ENCODE measurements around the gene ARHGEF7.
"Not testable (repeated sequence)": the region's sequence is repeated elsewhere in the genome, so short reads cannot be mapped to it uniquely, and the experiment has no call there.

Gene ARHGEF7

DNA sequence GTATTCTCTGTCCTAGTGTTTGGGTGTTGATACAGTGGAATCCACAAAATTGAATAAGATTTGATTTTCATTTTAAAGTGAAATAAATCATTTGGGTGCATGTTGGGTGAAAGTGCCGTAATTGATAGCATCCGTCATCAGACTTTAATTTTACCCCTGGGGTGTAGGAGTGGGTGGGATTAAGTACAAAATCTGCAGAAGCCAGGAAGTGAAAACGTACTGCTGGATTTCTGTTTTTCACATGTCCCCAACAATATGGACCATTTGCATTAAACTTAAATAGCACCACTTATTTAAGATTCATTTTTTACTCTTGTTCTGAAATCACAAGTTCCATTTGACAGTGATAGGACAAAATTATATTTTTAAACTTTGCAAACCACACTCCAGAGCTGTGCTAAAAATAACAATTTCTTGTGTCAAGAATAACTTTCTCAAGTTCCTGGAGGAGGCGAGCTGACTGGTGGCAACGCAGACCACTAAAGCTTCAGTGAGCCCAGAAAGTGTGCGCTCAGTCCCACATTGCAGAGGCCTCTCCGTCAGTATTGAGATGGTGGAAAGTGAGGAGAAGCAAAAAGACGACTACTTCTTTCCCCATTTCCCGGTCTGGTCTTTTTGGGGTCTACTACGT is 71.3 kb downstream of the ARHGEF7 start:
- TF ChIP-seq JUND (IDR thresholded peaks at IDR 0.05; ENCODE audit: low read depth), result no peak
- in situ Hi-C loops (cut with HindIII; ENCODE audit: low pct_unique_long_range_greater_than_20kb, low sequenced_read_pairs), result no loop called here
- no peak for DNase-seq (ENCODE audit: low read depth in 1 of 2, low spot score in 1 of 2)

DNA sequence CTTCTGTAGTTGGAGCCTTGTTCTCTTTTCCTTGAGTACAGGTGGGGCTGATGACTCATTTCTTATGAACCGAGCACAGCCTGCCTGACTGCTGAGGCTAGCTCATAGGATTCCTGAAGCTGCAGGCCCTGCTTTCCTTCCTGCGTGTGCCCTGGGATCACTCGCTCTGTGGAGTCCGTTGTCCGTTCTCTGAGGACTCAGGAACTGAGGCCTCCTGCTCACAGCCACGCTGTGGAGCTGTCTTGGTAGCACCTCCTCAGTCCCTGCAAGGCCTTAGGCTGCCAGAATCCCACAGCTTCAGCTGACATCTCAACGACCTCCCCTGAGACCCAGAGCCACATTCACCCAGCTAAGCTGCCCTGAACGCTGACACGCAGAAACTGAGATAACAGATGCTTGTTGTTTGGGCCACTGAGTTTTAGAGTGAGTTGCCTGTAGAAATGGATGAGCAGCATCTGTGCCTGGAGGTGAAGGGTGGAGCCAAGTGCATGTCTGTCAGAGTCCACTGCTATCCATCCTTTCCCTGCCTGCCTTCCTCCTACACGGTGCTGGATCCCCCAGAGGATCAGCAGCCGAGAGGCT is 72.9 kb downstream of the ARHGEF7 start:
- no peak for DNase-seq (ENCODE audit: low read depth in 1 of 2, low spot score in 1 of 2)
- TF ChIP-seq JUND (IDR thresholded peaks at IDR 0.05; ENCODE audit: low read depth), result no peak
- in situ Hi-C loops (cut with HindIII; ENCODE audit: low pct_unique_long_range_greater_than_20kb, low sequenced_read_pairs), result no loop called here

DNA sequence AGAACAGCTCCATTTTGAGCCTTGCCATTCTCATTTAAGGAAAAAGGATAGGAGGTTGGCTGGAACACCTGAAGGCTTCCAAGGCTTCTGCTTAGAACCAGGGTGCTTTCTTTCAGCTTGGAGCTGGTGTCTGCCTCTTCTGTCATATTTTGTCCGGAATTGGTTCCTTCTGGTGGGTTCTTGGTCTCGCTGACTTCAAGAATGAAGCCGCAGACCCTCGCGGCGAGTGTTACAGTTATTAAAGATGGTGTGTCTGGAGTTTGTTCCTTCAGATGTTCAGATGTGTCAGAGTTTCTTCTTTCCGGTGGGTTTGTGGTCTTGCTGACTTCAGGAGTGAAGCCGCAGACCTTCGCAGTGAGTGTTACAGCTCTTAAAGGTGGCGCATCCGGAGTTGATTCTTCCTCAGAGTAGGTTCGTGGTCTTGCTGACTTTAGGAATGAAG is 74.0 kb downstream of the ARHGEF7 start:
- in situ Hi-C loops (cut with HindIII; ENCODE audit: low pct_unique_long_range_greater_than_20kb, low sequenced_read_pairs), result not testable (repeated sequence)

DNA sequence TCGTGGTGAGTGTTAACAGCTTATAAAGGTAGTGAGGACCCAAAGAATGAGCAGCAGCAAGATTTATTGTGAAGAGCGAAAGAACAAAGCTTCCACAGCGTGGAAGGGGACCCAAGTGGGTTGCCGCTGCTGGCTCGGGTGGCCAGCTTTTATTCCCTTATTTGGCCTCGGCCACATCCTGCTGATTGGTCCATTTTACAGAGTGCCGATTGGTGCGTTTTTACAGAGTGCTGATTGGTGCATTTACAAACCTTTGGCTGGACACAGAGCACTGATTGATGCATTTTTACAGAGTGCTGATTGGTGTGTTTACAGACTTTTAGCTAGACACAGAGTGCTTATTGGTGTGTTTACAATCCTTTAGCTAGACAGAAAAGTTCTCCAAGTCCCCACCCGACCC is 74.4 kb downstream of the ARHGEF7 start:
- in situ Hi-C loops (cut with HindIII; ENCODE audit: low pct_unique_long_range_greater_than_20kb, low sequenced_read_pairs); DNase-seq (ENCODE audit: low read depth in 1 of 2, low spot score in 1 of 2): not testable (repeated sequence)

More for the DNA sequence above, 74.0 kb downstream of the ARHGEF7 start:
- not testable (repeated sequence) for DNase-seq (ENCODE audit: low read depth in 1 of 2, low spot score in 1 of 2)

DNA sequence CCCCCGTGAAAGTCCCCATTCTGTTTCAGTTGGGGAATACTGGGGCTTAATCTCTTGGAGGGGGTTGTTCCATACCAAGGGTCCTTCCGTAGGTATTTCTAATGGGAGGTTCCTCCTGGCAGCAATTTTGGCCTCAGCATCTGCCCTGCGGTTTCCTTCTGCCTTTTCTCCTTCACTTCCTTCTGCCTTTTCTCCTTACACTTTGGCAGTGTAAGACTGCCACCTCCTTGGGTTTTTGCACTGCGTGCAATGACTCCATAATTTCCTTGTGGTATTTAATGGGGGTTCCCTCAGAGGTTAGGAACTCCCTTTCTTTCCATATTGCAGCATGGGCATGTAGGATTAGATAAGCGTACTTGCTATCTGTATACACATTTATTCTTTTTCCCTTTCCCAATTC is 78.1 kb downstream of the ARHGEF7 start:
- in situ Hi-C loops (cut with HindIII; ENCODE audit: low pct_unique_long_range_greater_than_20kb, low sequenced_read_pairs); DNase-seq (ENCODE audit: low read depth in 1 of 2, low spot score in 1 of 2): not testable (repeated sequence)

DNA sequence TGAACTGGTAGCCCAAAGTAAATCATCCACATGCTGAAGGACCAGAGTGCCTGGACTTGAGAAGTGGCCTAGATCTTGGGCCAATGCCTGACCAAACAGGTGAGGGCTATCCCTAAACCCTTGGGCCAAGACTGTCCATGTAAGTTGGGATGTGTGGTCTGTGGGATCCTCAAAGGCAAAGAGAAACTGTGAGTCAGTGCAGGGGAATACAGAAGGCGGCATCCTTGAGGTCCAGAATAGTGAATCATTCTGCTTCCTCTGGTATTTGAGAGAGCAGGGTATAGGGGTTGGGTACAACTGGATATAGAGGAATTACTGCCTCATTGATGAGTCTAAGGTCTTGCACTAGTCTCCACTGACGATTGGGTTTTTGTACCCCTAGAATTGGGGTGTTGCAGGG is 79.5 kb downstream of the ARHGEF7 start:
- DNase-seq (ENCODE audit: low read depth in 1 of 2, low spot score in 1 of 2); in situ Hi-C loops (cut with HindIII; ENCODE audit: low pct_unique_long_range_greater_than_20kb, low sequenced_read_pairs): not testable (repeated sequence)

DNA sequence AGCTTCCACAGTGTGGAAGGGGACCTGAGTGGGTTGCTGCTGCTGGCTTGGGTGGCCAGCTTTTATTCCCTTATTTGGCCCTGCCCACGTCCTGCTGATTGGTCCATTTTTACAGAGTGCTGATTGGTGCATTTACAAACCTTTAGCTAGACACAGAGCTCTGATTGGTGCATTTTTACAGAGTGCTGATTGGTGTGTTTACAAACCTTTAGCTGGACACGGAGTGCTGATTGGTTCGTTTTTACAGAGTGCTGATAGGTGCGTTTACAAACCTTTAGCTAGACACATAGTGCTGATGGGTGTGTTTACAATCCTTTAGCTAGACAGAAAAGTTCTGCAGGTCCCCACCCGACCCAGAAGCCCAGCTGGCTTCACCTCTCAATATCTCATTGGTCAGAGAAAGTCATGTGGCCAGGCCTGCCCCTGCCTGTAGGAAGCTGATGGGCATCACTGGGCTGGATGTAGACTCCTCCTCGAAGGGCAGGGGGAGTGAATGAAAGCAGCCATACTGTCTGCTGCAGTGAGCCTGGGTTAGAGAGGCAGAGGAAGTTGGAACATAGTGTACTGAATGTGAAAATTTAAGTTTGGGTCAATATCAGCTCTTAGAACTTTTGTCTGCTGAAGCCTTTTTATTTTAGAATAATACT is 83.7 kb downstream of the ARHGEF7 start:
- in situ Hi-C loops (cut with HindIII; ENCODE audit: low pct_unique_long_range_greater_than_20kb, low sequenced_read_pairs); DNase-seq (ENCODE audit: low read depth in 1 of 2, low spot score in 1 of 2): not testable (repeated sequence)

DNA sequence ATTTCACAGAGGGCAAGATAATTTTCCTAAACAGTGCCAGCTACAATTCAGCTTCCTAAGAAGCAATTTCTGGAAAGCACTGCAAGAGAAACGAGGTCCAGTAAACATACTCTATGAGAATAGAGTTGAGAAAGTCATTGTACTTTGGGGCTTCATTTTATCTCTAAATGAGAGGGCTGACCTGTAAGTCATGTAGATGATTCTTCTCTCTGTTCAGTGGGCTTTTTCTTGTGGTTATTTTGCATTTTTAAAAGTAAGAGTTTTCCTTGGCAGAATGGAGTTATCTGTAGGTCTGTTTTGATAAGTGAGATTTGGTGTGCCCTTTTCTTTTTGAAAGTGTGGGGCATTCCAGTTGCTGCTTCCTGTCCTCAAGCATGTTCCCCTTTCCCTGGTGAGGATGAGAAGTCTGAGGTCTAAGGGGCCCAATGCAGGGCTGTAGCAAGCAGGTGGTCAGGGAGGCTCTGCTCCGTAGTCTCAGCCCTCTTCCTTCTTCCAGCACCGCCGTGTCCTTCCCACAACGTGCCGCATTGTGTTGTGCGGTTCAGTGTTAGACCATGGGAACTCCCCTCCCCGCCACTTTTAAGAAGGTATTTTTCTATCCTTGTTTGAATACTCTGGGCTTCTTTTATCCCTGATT is 86.3 kb downstream of the ARHGEF7 start:
- DNase-seq (ENCODE audit: low read depth in 1 of 2, low spot score in 1 of 2), result no peak
- in situ Hi-C loops (cut with HindIII; ENCODE audit: low pct_unique_long_range_greater_than_20kb, low sequenced_read_pairs), result no loop called here
- no peak for TF ChIP-seq JUND (IDR thresholded peaks at IDR 0.05; ENCODE audit: low read depth)

DNA sequence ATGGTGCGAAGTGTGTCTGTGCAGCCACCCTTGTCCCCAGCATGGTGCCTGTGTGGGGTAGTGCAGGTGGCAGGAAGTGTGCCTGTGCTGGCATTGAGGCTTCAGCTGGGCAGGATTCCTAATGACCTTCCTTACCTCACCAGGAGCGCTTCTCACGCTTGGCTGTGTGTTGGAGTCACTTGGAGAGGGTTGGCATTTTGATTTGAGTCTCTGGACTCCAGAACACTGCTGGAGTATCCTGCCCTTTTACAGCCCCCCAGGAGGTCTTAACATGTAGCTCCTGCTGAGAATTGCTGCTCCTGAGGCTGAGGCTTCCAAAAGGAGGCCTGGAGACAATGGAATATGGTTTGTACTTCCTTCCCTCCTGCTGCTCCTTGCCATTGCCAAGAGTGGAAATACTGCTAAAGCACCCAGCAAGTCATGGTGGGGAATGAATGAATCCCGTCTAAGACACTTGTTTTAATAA is 87.1 kb downstream of the ARHGEF7 start:
- TF ChIP-seq JUND (IDR thresholded peaks at IDR 0.05; ENCODE audit: low read depth), result no peak
- DNase-seq (ENCODE audit: low read depth in 1 of 2, low spot score in 1 of 2), result no peak
- in situ Hi-C loops (cut with HindIII; ENCODE audit: low pct_unique_long_range_greater_than_20kb, low sequenced_read_pairs), result no loop called here

DNA sequence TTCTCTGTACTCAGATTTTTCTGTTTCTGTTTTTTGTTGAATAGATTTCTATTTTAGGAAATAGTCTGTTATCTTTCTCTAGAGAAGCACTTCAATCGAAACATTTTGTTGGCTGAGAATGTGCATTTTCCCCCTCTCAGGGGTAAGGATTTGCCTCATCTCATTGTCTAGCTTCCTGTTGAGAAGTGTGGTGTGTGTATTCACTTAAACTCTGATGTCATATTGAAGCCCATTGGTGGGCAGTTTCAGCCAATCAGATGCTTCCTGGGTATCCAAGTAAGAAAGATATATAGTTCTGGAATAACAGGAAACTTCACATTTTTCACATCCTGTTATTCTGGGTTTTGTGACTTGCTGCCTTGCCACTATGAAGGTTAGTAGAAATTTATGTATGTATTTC is 87.6 kb downstream of the ARHGEF7 start:
- in situ Hi-C loops (cut with HindIII; ENCODE audit: low pct_unique_long_range_greater_than_20kb, low sequenced_read_pairs), result no loop called here

DNA sequence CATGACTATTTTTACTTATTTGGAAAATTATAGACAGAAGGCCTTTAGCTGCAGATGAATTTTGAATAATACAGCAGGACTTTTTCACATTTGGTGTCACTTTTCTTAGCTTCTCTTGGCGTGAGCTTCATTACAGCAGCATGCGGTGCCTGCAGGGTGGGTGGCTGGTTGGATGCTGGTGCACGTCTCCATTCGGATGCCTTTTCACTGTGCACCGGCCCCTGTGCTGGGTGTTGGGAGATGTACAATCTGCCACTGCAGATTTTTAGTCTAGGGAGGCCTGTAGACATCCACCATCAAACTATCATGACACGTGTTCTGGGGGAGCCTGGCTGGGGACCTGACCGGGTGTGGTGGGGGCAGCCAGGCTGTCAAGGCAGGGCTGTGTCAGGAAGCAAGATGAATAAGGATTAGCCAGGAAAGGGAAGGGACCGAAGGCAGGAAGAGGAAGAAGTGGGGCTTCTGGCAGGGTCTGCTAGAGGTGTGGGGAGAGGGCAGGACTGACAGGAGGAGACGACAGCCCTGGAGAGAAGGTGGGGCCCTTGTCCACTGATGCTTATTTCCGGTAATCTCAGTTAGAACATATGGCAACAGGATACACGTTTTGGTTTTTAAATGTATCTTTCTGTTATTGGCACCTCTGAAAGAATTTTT is 88.8 kb downstream of the ARHGEF7 start:
- no peak for TF ChIP-seq JUND (IDR thresholded peaks at IDR 0.05; ENCODE audit: low read depth)
- in situ Hi-C loops (cut with HindIII; ENCODE audit: low pct_unique_long_range_greater_than_20kb, low sequenced_read_pairs), result no loop called here
- no peak for DNase-seq (ENCODE audit: low read depth in 1 of 2, low spot score in 1 of 2)

More for the DNA sequence above, 87.6 kb downstream of the ARHGEF7 start:
- DNase-seq (ENCODE audit: low read depth in 1 of 2, low spot score in 1 of 2), result peak; percentile 43 to 71
- no peak for TF ChIP-seq JUND (IDR thresholded peaks at IDR 0.05; ENCODE audit: low read depth)

DNA sequence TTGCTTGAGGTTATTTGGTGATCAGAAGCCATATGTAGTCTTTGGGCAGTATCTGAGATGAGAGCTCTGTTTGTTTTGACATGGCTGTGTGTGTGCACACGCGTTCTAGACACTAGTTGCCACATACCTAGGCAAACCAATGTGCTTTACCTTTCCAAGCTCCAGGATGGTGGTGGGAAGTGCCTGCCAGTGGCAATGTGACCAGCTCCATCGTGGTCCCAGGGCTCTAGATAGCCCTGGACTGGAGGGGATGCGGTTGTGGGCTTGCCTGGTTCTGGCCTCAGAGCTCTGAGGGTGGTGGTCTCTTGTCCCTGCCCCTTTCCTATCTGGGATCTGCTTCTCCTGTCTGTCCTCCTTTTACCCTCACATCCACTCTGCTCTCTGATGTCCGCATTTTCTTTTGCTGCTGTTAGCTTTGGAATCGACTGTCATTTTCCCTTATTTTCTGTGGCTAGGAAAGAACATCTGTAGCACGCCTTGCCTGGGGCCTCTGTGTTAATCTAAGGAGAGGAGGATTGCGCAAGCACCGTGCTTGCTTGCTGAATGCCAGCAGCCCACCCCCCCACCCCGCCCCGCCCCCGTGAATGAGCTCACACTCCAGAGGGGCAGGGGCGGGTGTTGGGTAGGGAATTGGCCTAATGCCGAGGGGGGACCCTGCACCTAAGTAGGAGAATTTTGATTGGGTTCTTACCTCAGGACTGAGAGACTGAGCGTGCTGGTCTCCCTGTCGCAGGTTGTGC is 89.5 kb downstream of the ARHGEF7 start:
- no peak for TF ChIP-seq JUND (IDR thresholded peaks at IDR 0.05; ENCODE audit: low read depth)
- in situ Hi-C loops (cut with HindIII; ENCODE audit: low pct_unique_long_range_greater_than_20kb, low sequenced_read_pairs), result no loop called here
- peak in 1 of 2 experiments; percentile 15 for DNase-seq (ENCODE audit: low read depth in 1 of 2, low spot score in 1 of 2)

All from T47D (cell line).